Measurements from ENCODE around the gene MYOZ3.

The MYOZ3 gene

DNA sequence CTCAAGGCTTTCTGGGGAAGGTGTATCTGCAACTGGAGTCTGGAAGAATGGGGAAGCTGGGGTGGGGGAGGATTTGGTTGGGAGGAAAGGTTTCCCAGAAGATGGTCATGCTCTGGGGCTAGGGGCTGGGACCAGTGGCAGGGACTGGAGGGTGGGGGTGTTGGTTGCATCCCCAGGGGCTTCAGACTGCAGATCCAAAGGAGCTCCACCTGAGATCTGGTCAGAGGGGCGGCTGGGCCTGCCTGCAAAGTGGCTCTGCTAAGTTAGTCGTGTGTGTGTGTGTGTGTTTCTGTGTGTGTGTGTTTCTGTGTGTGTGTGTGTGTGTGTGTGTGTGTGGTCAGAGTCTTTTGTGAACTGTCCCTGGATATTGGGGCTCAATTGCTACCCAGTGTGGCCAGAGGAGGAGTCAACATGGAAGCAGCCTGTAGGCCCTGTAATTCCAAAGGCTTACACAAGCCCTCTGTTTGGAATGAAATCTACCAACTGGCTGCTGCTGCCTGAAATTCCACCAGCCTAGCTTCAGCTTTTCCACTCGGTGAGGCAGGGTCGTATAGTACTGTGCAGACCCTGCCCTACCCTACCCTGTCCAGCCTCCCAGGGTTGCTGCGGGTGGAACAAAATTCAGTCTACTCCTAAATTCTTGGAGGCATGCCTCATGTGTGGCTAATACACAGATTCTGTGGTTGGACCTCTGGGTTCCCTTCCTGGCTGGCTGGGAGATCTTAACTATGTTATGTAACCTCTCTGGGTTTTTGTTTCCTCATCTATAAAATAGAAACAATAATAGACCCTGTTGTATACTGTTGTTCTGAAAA lies 33.1 kb upstream of the MYOZ3 start:
- no peak for DNase-seq

DNA sequence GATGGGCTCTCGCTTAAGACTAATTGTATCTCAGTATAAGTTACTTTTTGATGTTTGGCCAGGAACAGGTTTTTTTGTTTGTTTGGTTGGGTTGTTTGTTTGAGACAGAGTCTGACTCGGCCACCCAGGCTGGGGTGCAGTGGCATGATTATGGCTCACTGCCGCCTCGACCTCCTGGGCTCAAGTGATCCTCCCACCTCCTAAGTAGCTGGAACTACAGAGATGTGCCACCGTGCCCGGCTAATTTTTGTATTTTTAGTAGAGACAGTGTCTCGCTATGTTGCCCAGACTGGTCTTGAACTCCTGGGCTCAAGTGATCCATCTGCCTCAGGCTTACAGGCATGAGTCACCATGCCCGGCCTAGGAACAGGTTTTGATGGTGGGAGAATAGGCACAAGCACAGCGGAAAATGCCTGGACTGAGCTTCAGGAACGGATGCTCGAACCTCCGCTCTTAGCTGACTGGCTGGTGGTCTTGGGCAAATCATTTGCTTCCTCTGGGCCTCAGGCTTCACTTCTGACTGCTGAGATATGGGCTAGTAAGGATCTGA lies 32.0 kb upstream of the MYOZ3 start:
- DNase-seq: no peak

DNA sequence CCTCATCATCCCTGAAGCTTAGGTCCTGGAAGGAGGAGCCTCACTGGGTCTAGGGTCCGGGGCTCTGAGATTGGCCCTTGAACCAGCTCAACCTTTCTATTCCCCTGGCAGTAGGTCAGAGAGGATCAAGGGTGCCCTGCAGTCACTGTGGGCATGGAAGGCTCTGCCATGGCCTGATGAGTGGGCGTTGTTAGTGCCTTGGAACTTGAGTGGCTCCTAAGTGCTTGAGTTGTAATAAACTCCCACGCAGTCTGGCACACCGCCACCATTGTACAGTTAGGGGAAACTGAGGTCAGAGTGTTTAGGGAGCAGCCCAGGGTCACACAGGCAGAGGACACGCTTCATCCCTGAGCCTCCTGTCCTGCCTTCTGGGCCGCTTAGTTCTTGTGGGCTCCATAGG lies 31.0 kb upstream of the MYOZ3 start:
- DNase-seq: no peak

DNA sequence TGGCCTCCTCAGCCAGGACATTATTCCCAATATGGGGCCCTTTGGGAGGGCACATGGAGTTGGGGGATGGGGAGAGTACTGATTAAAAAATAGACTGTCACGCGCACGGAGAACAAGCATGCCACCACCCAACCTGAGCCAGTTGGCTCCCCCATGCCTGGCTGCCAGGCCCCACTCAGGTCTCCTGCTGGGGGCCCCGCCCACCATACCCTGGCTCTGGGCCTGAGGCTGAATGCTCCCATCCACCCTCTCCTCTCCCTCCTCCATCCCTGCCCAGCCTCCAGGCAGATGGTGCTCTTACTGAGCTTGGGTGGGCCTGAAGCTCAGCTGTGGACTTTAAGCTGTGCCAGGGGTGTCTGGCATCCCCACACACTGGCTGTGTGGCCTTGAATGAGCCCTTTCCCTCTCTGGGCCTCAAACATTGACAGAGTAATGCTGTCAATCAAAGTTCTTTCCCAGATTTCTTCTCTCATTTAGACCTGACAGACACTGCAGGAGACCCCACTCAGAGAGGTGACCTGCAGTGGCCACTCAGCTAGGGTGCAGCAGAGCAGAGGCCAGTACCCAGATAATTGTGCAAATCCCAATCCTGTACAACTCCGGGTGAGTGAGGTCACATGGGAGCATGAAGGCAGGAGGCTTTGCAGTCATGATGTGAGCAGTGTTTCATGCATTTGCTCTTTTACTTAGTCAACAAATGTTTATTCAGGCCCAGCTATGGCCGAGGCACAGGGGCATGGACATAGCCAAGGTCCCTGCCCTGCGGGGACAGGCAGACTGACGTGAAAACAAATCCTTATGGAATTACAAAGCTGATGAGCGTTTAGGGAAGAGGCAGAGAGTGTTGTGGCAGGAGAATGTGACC lies 30.4 kb upstream of the MYOZ3 start:
- DNase-seq: no peak

DNA sequence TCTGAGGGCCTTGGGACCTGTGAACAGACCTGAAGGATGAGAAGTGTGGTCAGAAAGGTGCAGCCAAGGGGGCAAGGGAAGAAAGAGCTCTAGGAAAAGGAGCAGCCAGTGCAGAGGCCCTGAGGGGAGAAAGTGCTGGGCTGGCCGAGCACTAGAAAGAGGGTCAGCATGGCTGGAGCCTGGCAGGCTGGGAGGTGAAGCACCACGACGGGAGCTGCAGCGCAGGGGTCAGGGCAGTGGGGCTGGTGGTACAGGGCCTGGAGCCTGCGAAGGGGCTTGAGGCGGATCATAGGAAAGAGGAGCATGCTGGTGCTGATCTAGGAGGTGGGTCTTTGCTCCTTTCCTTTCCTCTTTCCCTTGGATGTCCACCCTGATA lies 29.7 kb upstream of the MYOZ3 start:
- DNase-seq: no peak

DNA sequence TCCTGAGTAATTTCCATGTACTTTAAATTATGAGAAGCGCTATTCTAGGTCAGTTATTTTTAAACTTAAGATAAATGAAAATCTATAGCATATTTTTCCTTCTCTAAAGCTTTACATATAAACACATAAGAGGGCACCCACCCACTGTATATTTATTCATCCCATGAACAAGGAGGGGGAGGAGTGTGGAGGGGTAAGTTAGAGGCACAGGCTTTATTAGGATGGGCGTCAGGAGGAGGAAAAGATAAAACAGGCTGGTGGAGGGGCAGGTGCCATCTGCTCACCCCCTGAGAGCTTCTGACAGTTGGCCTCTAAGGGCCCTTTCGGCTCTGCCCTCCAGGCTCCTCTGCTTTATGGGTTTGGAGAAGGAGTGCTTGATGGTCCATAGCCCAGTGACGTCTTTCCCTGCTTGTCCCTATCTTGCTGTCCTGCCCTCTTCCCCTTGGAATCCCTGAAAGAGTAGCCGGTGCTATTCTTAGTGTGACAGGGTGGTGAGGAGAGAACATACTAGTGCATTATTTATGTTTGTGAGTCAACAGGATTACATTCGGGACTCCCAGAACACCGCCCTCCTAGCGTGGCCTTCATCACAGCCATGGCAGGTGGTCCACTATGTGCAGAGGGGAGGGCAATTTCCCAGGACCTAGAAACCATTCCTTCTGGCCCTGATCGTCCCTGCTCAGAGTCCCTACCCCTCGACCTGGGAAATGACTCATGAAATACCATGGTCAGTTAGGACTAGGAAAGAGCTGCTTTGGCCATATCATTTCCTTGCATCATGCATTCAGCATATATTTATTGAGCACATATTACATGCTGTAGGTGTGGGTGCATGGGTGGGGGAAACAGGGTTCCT lies 28.5 kb upstream of the MYOZ3 start:
- no peak for DNase-seq

DNA sequence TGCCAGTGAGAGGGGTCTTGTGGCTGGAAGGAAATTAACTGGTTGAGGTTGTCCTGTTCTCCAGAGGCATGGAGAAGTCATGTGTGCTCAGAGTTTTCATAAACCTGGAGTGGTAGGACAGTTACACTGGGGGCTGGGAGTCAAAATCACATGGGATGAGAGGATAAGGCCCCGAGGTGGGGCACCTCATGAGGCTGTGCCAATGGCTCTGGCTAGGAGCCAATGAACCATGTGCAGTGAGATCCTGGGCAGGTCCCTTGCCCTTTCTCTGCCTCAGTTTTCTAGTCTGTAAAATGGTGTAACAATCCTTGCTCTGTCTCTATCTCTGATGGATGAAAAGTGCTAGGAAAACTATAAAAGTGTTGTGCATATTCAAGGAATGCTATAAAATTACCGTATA lies 27.6 kb upstream of the MYOZ3 start:
- DNase-seq: no peak

DNA sequence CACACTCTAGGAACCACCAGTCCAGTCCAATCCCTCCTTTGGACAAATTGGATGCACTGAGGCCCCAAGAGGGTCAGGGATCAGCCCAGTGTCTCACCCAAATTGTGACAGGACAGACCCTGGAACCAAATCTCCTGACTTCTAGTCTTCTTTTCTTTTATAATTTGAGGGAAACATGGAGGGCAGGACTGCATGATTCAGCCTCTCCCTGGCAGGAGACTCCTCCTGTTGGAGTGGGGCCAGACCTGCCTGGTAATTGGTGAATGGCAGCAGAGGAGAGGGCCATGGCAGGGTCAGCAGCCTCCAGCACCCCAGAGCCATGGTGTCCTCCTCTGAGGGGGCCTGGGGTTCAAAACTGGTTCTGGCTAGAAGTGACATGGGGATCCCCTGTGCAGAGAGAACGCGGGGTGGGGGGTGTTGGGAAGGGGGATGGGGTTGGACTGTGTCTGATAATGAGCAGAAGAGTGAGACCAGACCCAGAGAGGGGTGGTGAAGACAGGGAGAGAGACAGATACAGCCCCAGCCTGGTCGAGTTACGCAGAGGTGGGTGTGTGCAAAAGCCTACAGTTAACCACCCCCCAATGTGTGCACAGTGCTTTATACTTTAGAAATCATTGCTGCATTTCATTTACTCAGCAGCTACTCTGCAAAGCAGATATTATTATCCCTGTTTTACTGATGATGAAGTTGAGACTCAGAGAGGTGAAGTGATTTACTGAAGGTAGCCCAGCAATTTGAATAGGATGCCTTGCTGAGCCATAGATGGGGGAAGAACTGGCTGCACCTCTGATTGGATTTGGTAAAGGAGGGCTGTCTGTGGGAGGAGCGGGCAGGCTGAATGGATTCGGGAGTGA lies 24.4 kb upstream of the MYOZ3 start:
- peak; percentile 24 for DNase-seq

DNA sequence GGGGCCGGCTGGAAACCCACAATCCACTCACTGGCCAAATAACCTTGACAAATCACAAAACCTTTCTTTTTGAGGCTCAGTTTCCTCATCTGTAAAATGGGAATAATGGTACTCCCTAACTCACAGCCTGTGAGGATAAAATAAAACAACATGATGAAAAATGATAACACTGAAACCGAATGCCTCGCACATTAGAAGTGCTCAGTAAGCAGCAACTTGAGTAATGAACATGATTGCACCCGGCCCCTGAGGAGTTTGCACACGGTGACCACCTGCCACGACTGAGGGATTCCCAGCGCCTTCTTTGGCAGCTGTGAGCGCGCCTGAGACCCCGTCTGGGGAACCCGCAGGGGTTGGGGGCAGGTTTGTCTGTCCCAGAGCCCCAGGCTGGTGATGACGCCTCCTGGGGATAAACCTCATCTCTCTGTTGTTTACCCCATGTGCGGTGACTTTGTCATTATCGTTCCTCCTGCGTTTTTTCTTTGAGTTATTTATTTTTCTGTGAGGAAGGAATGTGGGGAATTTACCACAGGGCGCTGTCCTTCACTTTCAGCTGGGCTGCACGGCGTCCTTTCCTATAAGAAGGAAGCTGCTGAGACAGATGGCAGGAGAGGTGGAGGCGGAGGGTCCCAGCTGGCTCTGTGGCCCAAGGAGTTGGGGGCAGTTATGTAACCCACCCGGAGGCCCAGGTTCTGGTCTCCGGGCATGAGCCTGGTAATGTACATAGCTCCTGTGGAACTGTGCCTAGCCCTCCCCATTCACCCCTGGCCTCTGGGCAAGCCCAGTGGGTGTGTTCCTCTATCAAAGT lies 23.6 kb upstream of the MYOZ3 start:
- no peak for DNase-seq

DNA sequence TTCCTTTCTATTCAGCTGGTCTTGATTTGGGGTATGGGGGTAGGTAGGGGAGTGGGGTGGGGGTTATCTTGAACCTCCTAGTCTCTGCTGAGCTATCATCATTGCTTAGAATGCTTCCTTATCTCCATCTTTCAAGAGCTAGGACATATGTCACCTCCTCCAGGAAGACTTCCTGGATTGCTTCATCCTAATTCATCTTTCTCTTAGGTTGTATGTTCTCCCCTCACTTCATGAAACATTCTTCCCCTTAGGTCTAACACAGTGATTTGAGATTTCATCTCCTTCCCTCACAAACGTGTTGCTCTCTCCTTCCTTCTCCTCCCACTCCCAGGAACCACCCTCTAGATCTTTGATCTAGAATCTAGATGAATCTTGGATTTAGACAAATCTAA lies 23.0 kb upstream of the MYOZ3 start:
- DNase-seq: no peak

DNA sequence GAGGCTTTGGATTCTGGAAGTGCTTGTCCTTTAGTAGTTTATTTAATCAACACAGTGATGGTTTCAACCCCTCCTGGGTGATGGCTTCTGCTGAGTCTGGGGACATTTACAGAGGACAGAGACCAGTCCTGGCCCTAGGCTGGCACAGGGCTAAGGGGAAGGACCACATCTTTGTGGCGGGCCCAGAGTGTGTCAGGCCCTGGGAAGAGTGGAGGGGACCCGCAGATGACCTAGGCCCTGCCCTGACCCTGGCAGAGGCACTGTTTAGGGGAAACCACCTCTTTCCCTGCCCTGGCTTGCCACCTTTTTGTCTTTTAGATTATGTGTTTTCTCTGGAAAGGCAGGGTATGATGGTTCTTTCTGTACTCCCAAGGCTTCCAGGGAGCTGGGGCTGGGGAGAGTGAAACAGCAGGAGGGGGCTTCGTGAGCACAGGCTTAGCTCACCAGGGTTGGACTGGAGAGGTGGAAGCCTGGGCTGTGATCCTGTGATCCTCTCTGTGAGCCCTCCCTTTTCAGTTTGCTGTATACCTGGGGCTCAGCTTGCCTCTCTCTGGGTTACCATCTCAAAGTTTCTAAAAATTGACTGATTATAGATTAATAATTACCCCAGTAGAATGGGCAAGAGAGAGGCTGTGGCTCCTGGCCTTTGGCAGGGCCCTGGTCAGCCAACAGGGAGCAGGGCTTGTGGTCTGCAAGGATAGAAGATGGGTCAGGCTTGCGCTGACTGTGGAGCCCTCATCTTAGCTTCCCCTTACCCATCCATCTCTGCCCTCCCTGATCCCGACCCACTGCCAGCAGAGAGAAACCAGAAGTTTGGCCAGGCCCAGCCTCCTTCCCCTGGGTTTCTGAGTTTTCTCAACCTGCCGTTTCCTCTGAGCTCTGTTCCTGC lies 22.3 kb upstream of the MYOZ3 start:
- no peak for DNase-seq

DNA sequence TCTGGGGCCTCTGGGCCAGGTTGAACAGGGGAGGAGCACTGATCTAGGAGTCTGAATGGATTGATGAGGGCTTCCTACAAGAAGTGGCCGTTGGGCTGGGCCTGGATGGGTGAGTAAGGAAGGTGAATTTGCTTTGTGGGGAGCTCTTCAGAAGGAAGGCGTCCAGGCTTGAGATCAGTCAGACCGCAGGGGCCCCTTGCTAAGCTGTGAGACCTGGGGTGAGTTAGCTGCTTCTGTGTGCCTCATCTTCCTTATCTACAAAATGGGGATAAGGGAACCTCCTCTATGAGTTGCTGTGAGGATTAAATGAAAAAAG lies 21.7 kb upstream of the MYOZ3 start:
- no peak for DNase-seq

DNA sequence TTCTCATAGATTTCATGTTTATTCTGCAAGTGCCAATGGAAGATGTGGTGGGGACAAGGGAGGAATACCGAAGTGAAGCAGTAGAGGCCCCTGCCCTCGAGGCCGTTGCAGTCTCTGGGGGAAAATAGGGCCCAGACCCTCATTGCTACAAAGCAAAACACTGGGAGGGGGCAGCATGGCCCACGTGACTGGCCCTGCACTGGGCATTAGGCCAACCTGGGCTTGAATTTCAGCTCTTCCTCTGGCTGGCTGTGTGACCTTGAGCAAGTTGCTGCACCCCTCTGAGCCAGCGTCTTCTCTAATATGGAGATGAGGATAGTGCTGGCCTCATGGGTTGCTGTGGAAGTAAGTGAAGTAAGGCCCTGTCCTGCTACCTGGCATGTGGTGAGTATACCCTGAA lies 21.3 kb upstream of the MYOZ3 start:
- no peak for DNase-seq

DNA sequence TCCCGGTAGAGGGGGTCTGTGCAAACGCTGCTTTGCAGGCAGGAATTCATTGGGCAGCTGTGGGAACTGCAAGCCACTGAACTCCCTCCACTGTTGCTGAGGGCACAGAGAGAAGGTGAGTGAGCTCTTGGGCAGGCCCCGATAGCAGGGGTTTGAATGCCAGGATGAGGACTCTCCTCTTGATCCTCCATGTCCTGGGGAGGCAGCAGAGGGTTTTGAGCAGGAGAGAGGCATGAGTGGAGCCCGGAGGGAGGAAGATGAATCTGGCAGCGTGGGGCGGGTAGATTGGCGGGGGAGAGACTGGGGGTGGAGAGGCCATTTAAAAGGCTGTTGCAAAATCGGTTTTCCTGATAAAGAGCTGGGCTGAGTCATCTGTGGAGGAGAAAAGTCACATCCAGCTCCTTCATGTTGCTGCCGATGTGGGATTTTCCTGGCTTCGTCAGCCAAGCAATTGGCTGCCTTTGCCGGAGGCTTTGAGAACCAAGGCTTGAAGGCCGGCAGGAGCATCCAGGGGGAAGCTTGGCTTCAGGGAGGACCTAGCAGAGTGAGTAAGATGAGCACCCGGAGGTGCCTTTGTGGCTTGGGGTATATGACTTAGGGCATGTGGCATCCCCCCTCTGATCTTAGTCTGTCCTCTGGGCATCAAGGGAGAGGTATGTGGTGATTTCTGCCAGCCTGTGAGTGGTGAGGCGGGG lies 20.6 kb upstream of the MYOZ3 start, which contains the start of gene SYNPO:
TSS of gene SYNPO (plus strand) at position 350 of the 695 bp plus-strand sequence. CDS start 7,616 bp downstream, outside the sequence.
- DNase-seq: no peak

DNA sequence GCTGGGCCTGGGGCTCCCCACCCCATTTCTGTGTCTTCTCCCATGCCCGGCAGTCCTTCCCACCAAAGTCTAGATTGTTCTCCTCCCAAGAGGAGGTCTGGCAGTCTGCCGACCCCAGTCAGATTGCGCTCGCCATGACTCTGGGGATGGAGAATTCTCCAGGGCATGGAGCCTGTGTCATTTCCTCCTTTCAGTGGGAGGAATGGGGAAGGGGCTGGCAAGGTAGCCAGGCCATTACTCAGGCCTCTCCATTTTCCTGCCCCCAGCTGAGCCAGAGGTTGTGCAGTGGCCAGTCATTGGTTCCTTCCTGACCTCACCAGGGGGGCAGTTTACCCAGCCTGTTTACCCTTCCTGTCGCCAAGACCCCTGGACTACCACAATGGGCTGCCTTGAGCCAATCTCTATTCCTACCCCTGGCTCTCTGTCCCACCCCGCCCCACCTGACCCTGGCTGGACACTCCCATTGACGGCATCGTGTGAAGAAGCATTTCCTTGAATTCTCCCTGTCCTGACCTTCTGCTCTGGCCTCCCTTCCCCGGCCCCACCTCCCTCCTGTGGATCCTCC lies 20.0 kb upstream of the MYOZ3 start:
- no peak for DNase-seq

DNA sequence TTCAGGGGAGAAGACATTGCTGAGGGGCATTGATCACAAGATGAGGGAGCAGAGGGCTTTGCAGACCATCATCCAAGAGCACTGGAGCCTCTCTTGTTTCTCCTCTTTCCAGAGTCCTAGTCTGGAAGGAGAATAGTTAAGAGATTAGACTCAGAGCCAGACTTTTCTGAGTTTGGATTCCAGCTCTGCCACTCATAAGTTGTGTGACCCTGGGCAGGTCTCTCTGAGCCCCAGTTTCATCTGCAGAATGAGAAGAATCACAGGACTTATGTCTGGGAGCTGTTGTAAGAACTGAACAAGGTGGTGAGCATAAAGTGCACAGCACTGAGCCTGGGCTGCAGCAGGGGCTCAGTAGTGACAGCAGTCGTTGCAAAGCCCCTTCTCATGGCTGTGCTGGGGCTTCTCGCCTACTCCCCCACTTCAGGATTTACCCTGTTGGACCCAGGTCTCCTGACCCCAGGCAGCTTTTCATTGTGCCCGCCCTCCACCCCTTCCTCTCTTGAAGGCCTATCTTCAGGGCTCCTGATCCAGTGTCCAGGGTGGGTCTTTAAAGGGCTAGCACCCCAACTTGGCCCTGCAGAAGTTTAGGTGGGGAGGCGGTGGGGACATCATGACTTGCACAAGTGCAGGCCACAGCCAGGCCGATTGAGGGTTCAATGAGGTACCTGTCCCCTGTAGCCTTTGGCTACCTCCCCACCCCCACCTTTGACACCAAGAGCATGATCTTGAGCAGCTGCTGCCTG lies 19.1 kb upstream of the MYOZ3 start:
- DNase-seq: no peak

DNA sequence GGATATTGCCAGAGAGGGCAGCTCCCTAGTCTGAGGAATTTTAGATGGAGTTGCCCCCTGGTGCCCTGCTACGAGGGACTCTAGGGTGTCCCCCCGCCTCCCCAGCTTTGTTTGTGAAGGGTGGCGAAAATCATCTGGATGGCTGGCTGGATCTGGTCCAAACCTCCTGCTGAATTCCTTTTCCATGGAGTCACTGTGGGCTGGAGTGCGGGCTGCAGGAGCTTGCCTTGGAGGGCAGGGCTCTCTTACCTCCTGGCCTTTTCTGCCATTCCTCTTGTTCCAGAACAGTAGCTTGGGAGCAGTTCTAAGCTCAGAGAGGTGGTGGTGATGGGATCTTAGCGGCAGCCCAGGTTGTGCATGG lies 18.5 kb upstream of the MYOZ3 start:
- DNase-seq: no peak

DNA sequence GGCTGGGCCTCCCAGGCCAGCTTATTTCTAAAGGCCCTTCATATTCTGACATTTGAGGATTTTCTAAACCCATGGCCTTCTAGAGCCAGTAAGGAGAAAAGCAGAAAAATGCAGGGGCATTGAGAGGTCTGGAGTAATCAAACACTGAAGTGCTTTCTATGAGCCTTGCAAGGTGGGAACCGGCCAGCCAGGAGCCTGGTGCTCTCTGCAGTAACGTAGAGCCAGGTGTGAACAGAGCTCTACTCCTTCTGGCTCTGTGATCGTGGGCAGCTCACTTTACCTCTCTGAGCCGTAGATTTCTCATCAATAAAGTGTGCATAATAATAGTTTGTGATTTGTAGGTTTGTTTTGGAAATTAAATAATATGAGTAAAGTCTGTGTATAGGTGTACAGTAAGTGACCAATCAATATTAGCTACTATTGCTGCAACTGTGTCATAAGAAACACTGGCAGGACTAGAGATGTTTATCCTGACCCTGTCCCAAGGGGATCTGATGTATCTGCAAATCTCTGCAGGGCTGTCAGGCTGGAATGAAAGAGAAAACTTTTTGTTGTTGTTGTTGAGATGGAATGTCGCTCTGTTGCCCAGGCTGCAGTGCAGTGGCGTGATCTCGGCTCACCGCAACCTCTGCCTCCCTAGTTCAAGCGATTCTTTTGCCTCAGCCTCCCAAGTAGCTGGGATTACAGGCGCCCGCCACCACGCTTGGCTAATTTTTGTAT lies 17.9 kb upstream of the MYOZ3 start:
- DNase-seq: no peak

Data from NCI-H446 treated with DMSO at 0.1 percent for 48 hours (cell line).